WI38 (cell line): ENCODE data around the gene GALNT17.
"Not testable (repeated sequence)": the region's sequence is repeated elsewhere in the genome, so short reads cannot be mapped to it uniquely, and the experiment has no call there.

Source experiments
- H3K4me3 ChIP-seq: 2 replicates; pipeline ENCODE4 v1.5.1; 2011; ENCODE audit warnings: low read depth, mild to moderate bottlenecking, control low read depth, low read length
- TF ChIP-seq, protein P1 (sequence below): IDR thresholded peaks from 2 replicates; pipeline ENCODE4 v1.5.1; 2012; ENCODE audit warnings: low read depth, mild to moderate bottlenecking, control low read depth, low read length

Gene GALNT17

DNA sequence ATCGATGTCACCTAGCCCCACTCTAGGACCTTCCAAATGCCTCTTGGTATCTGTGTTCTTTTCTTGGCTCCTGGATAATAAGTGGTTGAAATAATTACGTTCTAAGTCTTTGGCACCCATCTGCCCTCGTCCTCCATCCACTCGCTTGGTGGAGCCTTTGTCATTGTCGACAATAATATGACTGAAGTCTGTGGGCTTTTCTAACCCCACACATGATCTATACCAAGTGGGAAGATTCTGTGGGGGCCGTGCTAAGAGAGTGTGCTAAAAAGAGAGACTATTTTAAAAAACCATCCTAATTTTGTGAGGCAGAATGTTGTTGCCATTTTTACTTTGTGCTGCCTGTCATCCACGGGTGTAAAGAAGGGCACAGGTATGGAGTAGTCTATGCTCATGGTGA is 113.1 kb downstream of the GALNT17 start:
- TF ChIP-seq, protein P1, sequence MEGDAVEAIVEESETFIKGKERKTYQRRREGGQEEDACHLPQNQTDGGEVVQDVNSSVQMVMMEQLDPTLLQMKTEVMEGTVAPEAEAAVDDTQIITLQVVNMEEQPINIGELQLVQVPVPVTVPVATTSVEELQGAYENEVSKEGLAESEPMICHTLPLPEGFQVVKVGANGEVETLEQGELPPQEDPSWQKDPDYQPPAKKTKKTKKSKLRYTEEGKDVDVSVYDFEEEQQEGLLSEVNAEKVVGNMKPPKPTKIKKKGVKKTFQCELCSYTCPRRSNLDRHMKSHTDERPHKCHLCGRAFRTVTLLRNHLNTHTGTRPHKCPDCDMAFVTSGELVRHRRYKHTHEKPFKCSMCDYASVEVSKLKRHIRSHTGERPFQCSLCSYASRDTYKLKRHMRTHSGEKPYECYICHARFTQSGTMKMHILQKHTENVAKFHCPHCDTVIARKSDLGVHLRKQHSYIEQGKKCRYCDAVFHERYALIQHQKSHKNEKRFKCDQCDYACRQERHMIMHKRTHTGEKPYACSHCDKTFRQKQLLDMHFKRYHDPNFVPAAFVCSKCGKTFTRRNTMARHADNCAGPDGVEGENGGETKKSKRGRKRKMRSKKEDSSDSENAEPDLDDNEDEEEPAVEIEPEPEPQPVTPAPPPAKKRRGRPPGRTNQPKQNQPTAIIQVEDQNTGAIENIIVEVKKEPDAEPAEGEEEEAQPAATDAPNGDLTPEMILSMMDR: no peak
- no peak overlapping the region for H3K4me3 ChIP-seq

DNA sequence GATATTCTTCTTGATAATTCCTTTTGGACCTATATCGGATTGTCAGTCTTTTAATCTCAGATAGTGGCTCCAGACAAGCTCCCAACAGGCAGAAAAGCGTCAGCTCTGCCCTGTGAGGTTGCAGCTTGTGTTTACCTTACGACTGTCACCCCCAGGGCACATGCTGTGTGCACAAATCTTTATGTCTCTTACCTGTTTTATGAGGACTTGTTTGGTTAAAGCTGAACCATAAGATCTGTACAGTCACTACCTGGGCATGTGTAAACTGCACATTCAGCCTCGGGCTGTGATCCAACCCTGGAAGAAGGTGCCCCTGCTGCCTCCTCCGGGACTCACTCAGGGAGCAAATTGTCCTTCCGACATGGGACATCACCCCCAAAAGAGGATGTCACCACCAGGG is 119.8 kb downstream of the GALNT17 start:
- TF ChIP-seq, protein P1: no peak
- no peak overlapping the region for H3K4me3 ChIP-seq

GRCh38 chr7:71254751-71255150 is 122.8 kb downstream of the GALNT17 start:
- TF ChIP-seq, protein P1: no peak
- H3K4me3 ChIP-seq: no peak overlapping the region

- TF ChIP-seq, protein P1: no peak
- H3K4me3 ChIP-seq: no peak overlapping the region
These were observed 123.7 kb downstream of the GALNT17 start for GRCh38 chr7:71255537-71256178.

GRCh38 chr7:71261066-71261465 is 129.1 kb downstream of the GALNT17 start:
- H3K4me3 ChIP-seq: no peak overlapping the region
- TF ChIP-seq, protein P1: no peak

GRCh38 chr7:71262834-71263233 is 130.9 kb downstream of the GALNT17 start:
- not testable (repeated sequence) for H3K4me3 ChIP-seq

DNA sequence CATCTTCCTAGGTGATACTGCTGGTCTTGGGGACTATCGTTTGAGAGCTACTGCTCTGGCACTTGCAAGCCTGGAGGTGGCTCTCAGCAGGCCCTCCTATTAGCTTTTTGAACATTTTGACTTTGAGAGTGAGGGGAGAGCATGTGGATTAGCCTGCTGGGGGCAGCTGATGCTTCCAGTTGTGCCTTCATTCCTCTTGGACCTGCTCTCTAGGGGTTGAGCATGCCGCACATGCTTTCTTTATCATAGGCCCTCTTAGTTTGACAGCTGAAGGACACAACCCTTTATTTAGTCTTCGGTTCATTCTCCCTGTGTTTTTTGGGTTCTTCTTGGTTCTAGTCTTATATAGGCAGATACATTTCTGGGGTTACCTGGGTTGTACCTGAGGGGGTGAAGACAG is 132.1 kb downstream of the GALNT17 start:
- TF ChIP-seq, protein P1: no peak

DNA sequence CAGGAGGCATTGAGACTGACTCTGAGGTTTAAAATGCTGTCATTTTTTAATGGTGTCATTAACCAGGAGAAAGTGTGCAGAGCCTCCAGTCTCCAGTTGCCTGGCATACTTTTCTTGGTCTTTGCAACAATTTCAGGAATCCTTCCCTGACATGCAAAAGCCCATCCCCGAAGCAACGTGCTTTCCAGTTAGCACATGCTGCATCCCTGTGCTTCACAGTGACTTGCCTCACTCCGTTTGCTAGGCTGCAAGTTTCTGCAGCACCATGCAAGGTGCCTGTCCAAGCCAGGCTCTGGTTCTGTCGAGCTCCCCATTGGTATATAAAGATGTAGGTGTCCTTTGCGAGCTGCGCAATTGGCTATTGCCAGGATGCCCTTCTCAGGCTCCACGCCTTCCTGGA is 135.0 kb downstream of the GALNT17 start:
- H3K4me3 ChIP-seq: no peak overlapping the region
- TF ChIP-seq, protein P1: no peak

More for the DNA sequence above, 132.1 kb downstream of the GALNT17 start:
- H3K4me3 ChIP-seq: no peak overlapping the region
